ENCODE measurements around the gene TMEM59L.

TMEM59L gene

GRCh38 chr19:18609717-18610051, 3.0 kb upstream of the TMEM59L start:
- no peak for DNase-seq

GRCh38 chr19:18610245-18610555, 2.5 kb upstream of the TMEM59L start:
- DNase-seq: no peak

- no peak for DNase-seq
Measured at GRCh38 chr19:18610556-18611326, 1.9 kb upstream of the TMEM59L start.

- no peak for DNase-seq
Measured at GRCh38 chr19:18611327-18612050, 1.2 kb upstream of the TMEM59L start.

- DNase-seq: no peak
Measured at GRCh38 chr19:18612051-18612771, 459 bp upstream of the TMEM59L start.

- DNase-seq: no peak
Measured at GRCh38 chr19:18613589-18614234, 1.0 kb downstream of the TMEM59L start.

- DNase-seq: no peak
Measured at GRCh38 chr19:18616023-18616422, 3.4 kb downstream of the TMEM59L start.

- no peak for DNase-seq
Measured at GRCh38 chr19:18617562-18617961, 4.9 kb downstream of the TMEM59L start.

- no peak for DNase-seq
Measured at GRCh38 chr19:18618236-18618635, 5.6 kb downstream of the TMEM59L start.

- no peak for DNase-seq
Measured at GRCh38 chr19:18620311-18620710, 7.6 kb downstream of the TMEM59L start.

- DNase-seq: no peak
Measured at GRCh38 chr19:18620902-18621301, 8.2 kb downstream of the TMEM59L start.

GRCh38 chr19:18626906-18627305, 14.2 kb downstream of the TMEM59L start:
- no peak for DNase-seq

GRCh38 chr19:18629166-18630088, 16.8 kb downstream of the TMEM59L start:
- DNase-seq: no peak

GRCh38 chr19:18633321-18633720, 20.7 kb downstream of the TMEM59L start:
- DNase-seq: no peak

- DNase-seq: no peak
Measured at GRCh38 chr19:18634612-18635297, 22.1 kb downstream of the TMEM59L start.

- DNase-seq: no peak
Measured at GRCh38 chr19:18635831-18636182, 23.1 kb downstream of the TMEM59L start.

GRCh38 chr19:18636183-18636968, 23.7 kb downstream of the TMEM59L start:
- DNase-seq: peak; percentile 99

- no peak for DNase-seq
Measured at GRCh38 chr19:18636969-18637629, 24.4 kb downstream of the TMEM59L start, which contains the start of gene KLHL26. Gene KLHL26, plus strand, starts transcription at chr19:18637028. Its CDS starts 27 bp downstream, at chr19:18637055.

GRCh38 chr19:18637673-18638630, 25.3 kb downstream of the TMEM59L start:
- DNase-seq: no peak
